GM10847 (cell line): Measurements from ENCODE around the gene ABCC2.

Experiments used
- POLR2A ChIP-seq: IDR thresholded peaks from 2 replicates; pipeline ENCODE4 v1.6.1; 2011; ENCODE audit not compliant: insufficient read length; ENCODE audit errors: extremely low read depth

ABCC2 gene

DNA sequence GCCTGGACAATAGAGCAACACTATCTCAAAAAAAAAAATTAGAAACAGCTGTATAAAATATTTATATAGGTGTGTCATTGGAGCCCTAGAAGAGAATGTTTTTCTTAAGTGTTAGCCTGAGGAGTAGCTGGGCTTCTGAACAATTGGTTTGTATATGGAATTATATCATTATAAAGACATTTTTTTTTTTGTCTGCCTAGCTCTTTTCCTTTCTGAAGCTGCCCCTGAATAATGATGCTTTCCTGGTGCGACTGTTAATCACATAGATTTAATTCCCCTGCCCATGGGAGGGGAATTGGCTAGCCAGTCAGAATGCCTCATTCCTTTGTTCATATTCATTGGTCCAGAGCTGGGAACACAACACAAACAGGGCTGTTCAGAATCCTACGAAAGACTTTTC, 13.9 kb upstream of the ABCC2 start:
- TF ChIP-seq POLR2A = no peak

DNA sequence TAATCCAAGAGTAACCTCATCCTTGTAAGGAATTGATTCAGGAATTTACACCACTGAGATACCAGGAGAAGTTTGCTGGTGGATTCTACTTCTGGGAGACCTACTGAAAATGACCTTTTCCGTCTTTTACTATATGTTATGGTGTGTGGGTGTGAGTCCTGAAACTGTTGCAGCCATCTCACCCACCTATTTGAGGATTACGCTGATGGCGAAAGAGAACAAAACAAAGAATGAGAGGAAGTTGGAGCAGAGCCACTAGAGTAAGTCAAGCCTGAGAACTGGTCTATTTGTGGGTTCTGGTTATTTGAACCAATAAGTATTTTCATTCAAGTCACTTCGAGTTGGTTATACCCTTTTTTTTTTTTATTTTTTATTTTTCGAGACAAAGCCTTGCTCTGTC, 12.7 kb upstream of the ABCC2 start:
- no peak for TF ChIP-seq POLR2A

DNA sequence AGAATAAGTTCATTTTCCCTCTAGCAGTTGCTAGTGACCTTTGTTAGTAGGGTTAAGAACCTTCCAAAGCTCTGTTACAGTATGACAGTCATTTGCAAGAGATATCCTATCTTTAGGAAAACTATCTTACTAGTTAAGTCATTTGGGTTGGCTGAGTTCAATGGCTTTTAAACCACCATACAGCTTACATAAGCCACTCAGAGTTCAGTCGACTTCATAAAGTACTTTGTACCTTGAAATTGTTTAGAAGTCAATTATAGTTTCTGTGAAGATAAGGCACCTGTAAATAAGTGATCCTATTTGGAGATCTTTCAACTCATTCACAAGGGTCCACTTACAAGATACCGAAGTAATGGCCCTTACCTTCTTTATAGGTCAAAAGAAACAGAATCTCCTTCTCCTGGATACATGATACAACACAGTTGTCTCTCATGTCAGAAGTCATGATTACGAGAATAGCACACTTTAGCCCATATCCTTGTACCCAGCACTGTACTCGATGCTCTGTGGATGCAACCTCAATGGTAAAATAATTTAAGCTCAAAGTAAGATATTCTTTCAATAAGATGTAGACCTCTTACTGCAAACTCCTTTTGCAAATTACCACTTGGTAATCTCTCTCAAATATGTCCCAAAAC, 11.9 kb upstream of the ABCC2 start:
- no peak for TF ChIP-seq POLR2A

DNA sequence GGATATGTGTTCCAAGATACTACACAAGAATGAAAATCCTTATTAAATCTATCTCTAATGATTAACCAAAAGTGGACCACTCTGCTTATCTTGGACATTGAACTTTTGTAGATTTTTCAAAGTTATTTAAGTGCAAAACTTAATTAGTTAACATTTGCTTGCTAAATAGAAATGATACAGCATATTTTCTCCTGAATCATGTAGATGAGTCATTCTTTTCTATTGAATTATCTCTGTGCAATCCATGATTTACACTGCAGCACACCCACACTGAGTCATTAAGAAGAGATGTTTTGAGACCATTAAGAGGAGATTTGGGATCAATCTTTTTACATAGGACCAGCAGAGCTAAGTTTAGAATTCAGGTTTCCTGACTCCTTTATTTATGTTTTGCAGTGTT, 6.6 kb upstream of the ABCC2 start:
- TF ChIP-seq POLR2A = no peak

DNA sequence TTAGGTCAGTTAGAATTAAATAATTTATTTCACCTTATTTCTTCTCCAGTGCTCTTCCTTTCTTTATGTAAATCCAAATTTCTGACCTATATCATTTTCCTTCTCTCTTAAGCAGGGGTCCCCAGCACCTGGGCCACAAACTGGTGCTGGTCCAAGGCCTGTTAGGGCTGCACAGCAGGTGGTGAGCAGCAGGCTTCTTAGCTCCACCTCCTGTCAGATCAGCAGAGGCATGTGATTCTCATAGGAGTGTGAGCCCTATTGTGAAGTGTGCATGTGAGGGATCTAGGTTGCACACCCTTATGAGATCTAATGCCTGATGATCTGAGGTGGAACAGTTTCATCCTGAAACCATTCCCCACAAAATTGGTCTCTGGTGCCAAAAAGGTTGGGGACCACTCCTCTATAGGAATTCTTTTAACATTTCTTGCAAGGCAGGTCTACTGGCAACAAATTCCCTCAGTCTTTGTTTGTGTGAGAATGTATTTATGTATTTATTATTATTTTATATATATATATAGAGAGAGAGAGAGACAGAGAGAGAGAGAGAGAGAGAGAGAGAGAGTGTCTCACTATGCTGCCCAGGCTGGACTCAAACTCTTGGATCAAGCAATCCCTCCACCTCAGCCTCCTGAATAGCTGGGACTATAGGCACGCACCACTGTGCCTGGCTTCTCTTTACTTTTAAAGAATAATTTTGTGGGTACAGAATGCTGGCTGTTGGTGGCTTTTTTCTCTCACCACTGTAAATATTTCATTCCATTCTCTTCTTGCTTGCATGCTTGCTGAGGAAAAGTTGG, 4.3 kb upstream of the ABCC2 start:
- TF ChIP-seq POLR2A = no peak

DNA sequence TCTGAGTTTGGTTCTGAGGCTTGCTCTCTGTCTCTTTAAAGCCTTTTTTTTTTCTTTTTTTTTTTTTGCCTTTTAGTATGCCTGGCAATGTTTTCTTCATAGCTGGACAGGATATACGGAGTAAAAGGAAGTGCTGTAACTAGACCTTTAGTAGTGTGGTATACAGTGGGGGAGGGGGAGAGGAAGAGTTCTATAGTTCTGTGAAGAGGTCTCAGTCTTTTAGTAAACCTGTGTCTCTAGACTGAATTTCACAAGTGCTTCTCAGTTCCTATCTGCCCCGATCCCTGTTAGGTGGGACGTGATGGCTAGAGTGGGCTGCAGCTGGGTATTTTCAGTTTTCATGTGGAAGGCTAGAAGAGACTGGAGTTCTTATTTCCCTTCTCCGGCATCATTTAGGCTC, 3.1 kb upstream of the ABCC2 start:
- TF ChIP-seq POLR2A = no peak

DNA sequence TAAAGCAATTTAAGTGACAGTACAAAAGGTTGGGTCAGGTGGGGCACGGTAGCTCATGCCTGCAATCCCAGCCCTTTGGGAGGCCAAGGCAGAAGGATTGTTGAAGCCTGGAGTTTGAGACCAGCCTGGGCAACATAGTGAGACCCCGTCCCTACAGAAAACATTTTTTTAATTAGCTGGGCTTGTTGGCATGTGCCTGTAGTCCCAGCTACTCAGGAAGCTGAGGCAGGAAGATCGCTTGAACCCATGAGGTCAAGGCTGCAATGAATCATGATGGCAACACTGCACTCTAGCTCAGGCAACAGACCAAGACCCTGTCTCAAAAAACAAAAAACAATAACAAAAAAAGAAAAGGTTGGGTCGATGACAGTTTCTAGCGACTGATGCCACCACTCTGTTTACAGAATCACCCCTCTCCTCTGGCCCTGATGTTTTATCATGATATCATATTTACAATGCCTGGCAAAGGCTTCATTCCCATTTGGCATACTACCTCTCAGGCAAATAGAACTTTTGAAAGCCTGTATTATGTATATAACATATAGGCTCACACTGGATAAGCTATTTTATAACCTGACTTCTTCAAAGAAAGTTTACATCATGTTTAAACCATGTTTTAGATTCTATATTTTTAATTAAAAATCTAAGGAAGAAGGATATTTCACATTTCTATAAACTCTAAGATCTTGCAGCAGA, 558 bp upstream of the ABCC2 start:
- TF ChIP-seq POLR2A = no peak

DNA sequence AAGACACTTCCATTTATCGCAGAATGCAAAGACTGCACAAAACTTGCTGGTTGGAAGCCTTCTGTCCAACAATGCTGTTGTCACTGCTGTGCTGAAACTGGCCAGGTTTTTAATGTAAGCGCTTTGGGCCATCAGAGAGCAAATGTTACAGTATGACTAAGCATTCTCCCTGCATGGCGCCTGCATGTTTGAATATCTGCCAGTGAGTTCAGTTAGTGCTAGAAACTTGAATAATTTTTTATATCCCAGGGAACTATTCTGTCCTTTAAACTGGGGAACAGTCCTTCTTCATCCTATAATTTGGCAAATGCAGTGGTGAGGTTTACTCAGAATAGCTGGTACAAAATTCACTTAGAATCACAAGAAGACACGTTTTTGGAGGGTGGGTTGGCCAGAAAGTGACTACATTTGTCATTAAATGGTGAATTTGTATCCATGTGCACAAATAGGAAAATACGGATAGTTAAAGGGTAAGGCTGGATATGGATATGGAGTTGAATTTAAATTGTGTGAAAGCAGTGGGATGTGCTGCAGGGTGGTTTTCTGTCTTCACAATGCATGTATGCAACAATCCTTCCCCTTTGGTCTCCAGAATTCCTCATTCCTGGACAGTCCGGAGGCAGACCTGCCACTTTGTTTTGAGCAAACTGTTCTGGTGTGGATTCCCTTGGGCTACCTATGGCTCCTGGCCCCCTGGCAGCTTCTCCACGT, 1.7 kb downstream of the ABCC2 start:
- TF ChIP-seq POLR2A = no peak

DNA sequence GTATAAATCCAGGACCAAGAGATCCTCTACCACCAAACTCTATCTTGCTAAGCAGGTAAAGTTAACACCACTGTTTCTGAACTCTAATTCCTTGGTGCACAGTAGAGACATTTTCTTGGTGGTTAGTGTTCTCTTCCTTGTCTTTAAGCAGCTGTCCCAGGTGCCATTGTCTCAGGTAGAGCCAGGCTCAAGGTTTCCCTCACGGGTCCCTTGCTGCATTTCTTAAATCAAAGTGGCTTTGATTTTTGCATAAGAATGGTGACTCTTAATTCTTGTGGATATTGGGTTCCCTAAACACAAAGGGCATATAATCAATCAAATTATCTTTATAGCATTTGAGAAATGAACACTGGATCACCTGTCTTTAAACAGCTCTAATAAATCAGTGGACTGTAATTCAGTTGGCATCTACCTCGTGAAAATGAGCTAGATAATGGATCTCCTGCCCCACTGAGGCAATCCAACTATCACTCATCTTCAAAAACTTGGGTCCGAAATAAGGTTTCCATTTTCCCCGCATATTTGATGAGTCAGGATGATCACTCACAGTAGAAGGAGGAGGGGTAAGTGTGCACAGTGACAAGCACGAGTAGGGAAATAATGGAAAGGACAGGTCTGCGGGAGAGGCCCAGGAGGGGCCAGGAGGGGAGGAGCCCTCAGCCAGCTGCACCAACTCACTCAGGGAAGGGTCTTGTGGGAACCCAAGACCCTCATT, 2.4 kb downstream of the ABCC2 start:
- TF ChIP-seq POLR2A = no peak

DNA sequence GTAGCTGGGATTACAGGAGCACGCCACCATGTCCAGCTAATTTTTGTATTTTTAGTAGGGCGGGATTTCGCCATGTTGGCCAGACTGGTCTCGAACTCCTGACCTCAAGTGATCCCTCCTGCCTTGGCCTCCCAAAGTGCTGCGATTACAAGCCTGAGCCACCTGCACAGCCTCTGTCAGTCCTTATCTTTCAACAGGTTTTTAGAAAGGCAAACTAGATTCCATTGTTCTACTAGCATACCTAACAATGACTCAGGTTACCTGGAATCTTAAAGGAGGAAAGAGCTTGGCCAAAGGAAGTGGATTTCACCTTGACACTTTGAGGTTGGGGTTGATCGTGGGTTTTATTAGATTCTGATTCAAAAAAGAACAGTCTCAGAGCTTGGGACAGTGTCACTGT, 3.2 kb downstream of the ABCC2 start:
- no peak for TF ChIP-seq POLR2A

DNA sequence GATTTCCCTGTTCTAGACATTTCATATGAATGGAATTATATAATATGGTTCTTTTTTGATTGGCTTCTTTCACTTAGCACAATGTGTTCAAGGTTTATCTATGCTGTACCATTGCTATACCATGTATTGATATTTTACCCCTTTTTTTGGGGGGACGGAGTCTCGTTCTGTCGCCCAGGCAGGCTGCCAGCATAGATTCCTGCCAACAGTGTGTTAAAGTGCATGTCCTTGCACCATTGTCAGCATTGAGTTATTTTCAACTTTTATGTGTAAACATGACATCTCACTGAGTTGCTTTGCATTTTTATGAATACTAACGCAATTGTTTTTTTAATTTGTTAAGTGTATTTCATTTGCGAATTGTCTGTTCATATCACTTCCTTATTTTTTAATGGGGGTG, 4.9 kb downstream of the ABCC2 start:
- TF ChIP-seq POLR2A = no peak

DNA sequence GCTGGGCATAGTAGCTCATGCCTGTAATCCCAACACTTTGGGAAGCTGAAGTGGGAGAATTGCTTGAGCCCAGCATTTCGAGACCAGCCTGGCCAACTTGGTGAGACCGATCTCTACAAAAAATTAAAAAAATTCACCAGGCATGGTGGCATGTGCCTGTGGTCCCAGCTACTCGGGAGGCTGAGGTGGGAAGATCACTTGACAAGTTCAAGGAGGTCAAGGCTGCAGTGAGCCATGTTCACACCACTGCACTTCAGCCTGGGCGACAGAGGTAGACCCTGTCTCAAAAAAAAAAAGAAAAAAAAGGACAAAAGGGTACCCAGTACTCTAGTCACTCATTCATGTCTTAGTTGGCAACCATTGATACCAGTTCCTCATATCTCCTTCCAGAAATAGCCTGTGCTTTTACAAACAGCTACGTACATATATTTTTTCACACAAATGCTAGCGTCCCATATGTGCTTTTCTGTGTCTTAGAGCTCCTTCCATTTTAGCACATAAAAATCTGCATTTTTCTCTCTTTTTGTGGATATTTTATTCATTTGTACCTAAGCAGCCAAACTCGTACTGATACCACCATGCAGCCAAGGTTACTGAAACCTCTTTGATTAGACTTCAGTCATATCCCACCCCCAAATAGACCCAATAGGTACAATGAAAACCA, 5.5 kb downstream of the ABCC2 start:
- no peak for TF ChIP-seq POLR2A

DNA sequence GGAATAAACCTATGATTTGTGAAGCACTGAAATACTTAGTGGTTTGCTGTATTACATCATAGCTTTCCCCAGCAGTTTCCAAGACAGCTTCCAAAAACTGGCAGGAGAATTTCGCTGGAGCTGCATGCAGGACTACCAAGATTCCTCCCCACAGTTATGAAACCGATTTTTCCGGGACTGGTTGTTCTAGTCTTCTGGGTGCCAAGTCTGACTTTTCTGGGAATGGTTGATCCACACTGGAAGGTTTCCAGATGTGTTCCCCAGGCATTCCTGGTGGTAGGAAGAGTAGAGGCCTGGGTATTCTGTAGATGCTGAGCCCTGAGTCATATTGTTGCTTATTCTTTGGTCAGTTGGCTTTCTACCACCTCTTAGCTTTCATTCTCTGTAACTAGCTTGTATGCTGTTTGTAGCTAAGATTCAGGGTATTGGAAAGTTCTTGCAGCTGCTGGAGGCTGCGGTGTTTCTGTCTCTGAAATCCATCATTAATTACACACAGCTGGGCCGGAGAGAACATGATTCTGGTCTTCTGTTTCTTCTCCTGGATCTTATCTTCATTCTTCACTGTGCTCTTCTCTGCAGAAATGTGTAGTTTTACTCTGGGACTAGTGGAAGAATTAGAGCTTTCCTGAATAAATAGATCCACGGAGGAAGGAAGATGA, 6.3 kb downstream of the ABCC2 start:
- TF ChIP-seq POLR2A = no peak

DNA sequence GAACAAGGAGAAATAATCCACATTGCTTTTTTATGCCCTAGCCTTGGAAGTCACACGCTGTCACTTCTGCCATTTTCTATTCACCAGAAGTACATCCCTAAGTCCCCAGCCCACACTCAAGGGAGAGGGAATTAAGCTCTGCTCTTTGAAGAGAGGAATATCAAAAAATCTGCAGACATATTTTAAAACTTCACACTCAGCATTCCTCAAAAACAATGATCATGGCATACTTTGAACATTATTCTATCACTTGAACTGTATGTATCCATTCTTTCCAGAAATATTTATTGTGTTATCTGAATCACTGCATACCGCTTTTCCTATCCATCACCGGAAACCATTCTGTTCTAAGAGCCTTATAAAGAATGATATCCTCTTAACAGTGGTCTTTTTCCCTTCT, 9.4 kb downstream of the ABCC2 start:
- no peak for TF ChIP-seq POLR2A

DNA sequence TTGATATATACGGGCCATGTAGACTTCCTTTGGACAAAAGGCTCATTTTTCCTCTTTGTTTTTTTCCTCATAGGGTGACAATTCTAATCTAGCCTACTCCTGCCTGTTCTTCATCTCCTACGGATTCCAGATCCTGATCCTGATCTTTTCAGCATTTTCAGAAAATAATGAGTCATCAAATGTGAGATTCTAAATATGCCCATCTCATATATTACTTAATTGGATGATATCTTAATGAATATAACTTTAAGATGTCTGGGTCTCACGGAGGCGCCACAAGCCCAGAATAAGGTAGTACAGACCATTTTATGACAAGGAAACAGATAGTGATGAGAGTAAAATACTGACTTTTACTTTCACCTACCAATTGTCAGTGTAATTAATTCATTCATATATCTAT, 11.4 kb downstream of the ABCC2 start:
- no peak for TF ChIP-seq POLR2A

DNA sequence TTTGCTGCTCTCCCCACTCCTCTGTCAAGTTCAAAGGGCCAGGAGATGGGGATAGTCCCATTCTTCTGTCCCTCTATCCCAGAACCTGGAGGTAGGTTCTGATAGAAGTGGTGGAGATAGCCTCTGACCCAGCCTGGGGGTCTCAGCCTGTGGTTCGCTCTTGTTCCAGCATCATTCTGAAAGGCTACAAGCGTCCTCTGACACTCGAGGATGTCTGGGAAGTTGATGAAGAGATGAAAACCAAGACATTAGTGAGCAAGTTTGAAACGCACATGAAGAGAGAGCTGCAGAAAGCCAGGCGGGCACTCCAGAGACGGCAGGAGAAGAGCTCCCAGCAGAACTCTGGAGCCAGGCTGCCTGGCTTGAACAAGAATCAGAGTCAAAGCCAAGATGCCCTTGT, 14.5 kb downstream of the ABCC2 start:
- TF ChIP-seq POLR2A = no peak
